ENCODE data around the gene PTCH2. TPM values are rescaled to one million over a fixed set of nuclear protein-coding genes. Genes with fewer than 3 reads are reported as not detected.
A peak's percentile ranks its signal among the peaks of the same experiment; 100 is the strongest.

Gene PTCH2
- total RNA-seq, 1 donor from 2014 or later, result not detected

GRCh38 chr1:44847845-44848244 is 4.8 kb upstream of the PTCH2 start:
- Mint-ChIP-seq H3K4me3 (no peak overlapping the region), H3K36me3 (peaks cover 13% of the 10 kb centered on the region)

GRCh38 chr1:44846985-44847384 is 3.9 kb upstream of the PTCH2 start:
- Mint-ChIP-seq H3K4me3 (no peak overlapping the region), H3K4me1 (peaks cover 12% of the 10 kb centered on the region), H3K36me3 (peaks cover 9% of the 10 kb centered on the region), H3K9me3 (no peaks in the 10 kb centered on the region), H3K27me3 (ENCODE audit: insufficient read depth, low read depth) (peaks cover 5% of the 10 kb centered on the region), H3K27ac (no peak overlapping the region)
- Histone ChIP-seq H3K9me3 (ENCODE audit: low read depth) (no peaks in the 10 kb centered on the region), H2AFZ (replicated peaks) (no peak overlapping the region), H3K4me2 (no peak overlapping the region), H4K20me1 (ENCODE audit: low read depth) (no peaks in the 10 kb centered on the region), H3F3A (ENCODE audit: low read depth) (peaks cover 8% of the 10 kb centered on the region), H3K4me3 (no peak overlapping the region), H3K36me3 (no peaks in the 10 kb centered on the region), H3K9ac (no peak overlapping the region), H3K27ac (no peak overlapping the region), H3K4me1 (peaks cover 9% of the 10 kb centered on the region), H3K27me3 (peaks cover 13% of the 10 kb centered on the region), H3K79me2 (ENCODE audit: low read depth) (no peaks in the 10 kb centered on the region)
- no peak for TF ChIP-seq CTCF (IDR thresholded peaks at IDR 0.05)
- no peak for TF ChIP-seq EZH2 (IDR thresholded peaks at IDR 0.05)
- no peak for TF ChIP-seq EZH2phosphoT487 (IDR thresholded peaks at IDR 0.05)
- DNase-seq (ENCODE audit: low spot score), result no peak

More at GRCh38 chr1:44847845-44848244, 4.8 kb upstream of the PTCH2 start:
- Mint-ChIP-seq H3K4me1 (peaks cover 8% of the 10 kb centered on the region), H3K9me3 (no peaks in the 10 kb centered on the region), H3K27me3 (ENCODE audit: insufficient read depth, low read depth) (peaks cover 5% of the 10 kb centered on the region), H3K27ac (no peak overlapping the region)
- no peak overlapping the region for H3K27ac ChIP-seq
- TF ChIP-seq EZH2 (IDR thresholded peaks at IDR 0.05) (no peak), CTCF (IDR thresholded peaks at IDR 0.05) (no peak), EZH2phosphoT487 (IDR thresholded peaks at IDR 0.05) (no peak)
- H3K9me3 ChIP-seq (ENCODE audit: low read depth), result no peaks in the 10 kb centered on the region
- peaks cover 8% of the 10 kb centered on the region for H3F3A ChIP-seq (ENCODE audit: low read depth)
- no peak overlapping the region for H2AFZ ChIP-seq (replicated peaks)
- peaks cover 5% of the 10 kb centered on the region for H3K27me3 ChIP-seq
- H3K9ac ChIP-seq, result no peak overlapping the region
- no peak overlapping the region for H3K4me3 ChIP-seq
- no peak overlapping the region for H3K4me2 ChIP-seq
- peaks cover 9% of the 10 kb centered on the region for H3K4me1 ChIP-seq
- H3K36me3 ChIP-seq, result no peaks in the 10 kb centered on the region
- no peak for DNase-seq (ENCODE audit: low spot score)
- H4K20me1 ChIP-seq (ENCODE audit: low read depth), result no peaks in the 10 kb centered on the region
- no peaks in the 10 kb centered on the region for H3K79me2 ChIP-seq (ENCODE audit: low read depth)

GRCh38 chr1:44842486-44842861 is 579 bp downstream of the PTCH2 start:
- Histone ChIP-seq H3K79me2 (ENCODE audit: low read depth) (no peaks in the 10 kb centered on the region), H3K27me3 (peaks cover 23% of the 10 kb centered on the region), H3F3A (ENCODE audit: low read depth) (peaks cover 17% of the 10 kb centered on the region), H3K9ac (no peak overlapping the region), H3K9me3 (ENCODE audit: low read depth) (no peaks in the 10 kb centered on the region), H3K4me3 (peak overlapping the region; percentile 60), H4K20me1 (ENCODE audit: low read depth) (no peaks in the 10 kb centered on the region), H3K27ac (no peak overlapping the region), H3K36me3 (no peaks in the 10 kb centered on the region), H3K4me1 (no peaks in the 10 kb centered on the region), H3K4me2 (peak overlapping the region; percentile 87), H2AFZ (replicated peaks) (peak overlapping the region; percentile 52)
- H3K27ac Mint-ChIP-seq, result no peak overlapping the region
- peak; percentile 39 for DNase-seq (ENCODE audit: low spot score)
- peaks cover 18% of the 10 kb centered on the region for H3K27me3 Mint-ChIP-seq (ENCODE audit: insufficient read depth, low read depth)
- peaks cover 12% of the 10 kb centered on the region for H3K4me1 Mint-ChIP-seq
- peaks cover 2% of the 10 kb centered on the region for H3K36me3 Mint-ChIP-seq
- H3K9me3 Mint-ChIP-seq, result no peaks in the 10 kb centered on the region
- no peak for TF ChIP-seq CTCF (IDR thresholded peaks at IDR 0.05)
- no peak for TF ChIP-seq EZH2phosphoT487 (IDR thresholded peaks at IDR 0.05)
- no peak for TF ChIP-seq EZH2 (IDR thresholded peaks at IDR 0.05)
- peak overlapping the region; percentile 84 for H3K4me3 Mint-ChIP-seq

Data from neural progenitor cell (in vitro differentiated cells).